AG04450 (cell line): ENCODE measurements around the gene SRP9. TPM values are rescaled to one million over a fixed set of nuclear protein-coding genes. Genes with fewer than 3 reads are reported as not detected.

ENCODE experiments used
- CTCF ChIA-PET: fragments of 300-600, 350-600 bp; formaldehyde crosslinking; extraction: SDS; loops from one replicate; lab custom pipeline; 2022; ENCODE audit warnings: antibody characterized with exemption, inconsistent platforms; lab: Charles Lee
- POLR2A ChIA-PET: fragments of 350-600 bp; formaldehyde crosslinking; extraction: SDS; loops from one replicate; lab custom pipeline; 2021; ENCODE audit warnings: antibody characterized with exemption, inconsistent platforms; lab: Yijun Ruan, JAX
- DNase-seq: peaks from one replicate; pipeline ENCODE4 v3.0.0-alpha.2; 2011; ENCODE audit warnings: low read depth, low spot score
- H3K27ac ChIP-seq: one replicate; pipeline ENCODE4 v1.5.1; 2012; ENCODE audit warnings: low read depth, low read length, control low read depth
- H3K27me3 ChIP-seq: one replicate; pipeline ENCODE4 v1.6.0; 2012; ENCODE audit warnings: low read length; ENCODE audit not compliant: control insufficient read depth, insufficient read depth
- H3K4me3 ChIP-seq: 2 replicates; pipeline ENCODE4 v1.5.1; 2011; ENCODE audit warnings: mild to moderate bottlenecking, low read depth, low read length, control low read depth
- H3K9me3 ChIP-seq: 2 replicates; pipeline ENCODE4 v1.5.1; 2012; ENCODE audit warnings: low read length; ENCODE audit not compliant: control insufficient read depth, insufficient read depth
- polyA plus RNA-seq: library from polyadenylated mRNA; depleted of rRNA; stranded (reverse); fragments of >200 nt; gene quantifications from 2 replicates; pipeline ENCODE4 v1.2.3, GENCODE V29; 2011
- TF ChIP-seq, protein P1 (sequence below): IDR thresholded peaks from 2 replicates; pipeline ENCODE4 v1.5.1; 2011; ENCODE audit warnings: low read depth, low read length, control low read depth, inconsistent platforms

Gene SRP9
- polyA plus RNA-seq, 1 experiment, result 527 TPM

DNA sequence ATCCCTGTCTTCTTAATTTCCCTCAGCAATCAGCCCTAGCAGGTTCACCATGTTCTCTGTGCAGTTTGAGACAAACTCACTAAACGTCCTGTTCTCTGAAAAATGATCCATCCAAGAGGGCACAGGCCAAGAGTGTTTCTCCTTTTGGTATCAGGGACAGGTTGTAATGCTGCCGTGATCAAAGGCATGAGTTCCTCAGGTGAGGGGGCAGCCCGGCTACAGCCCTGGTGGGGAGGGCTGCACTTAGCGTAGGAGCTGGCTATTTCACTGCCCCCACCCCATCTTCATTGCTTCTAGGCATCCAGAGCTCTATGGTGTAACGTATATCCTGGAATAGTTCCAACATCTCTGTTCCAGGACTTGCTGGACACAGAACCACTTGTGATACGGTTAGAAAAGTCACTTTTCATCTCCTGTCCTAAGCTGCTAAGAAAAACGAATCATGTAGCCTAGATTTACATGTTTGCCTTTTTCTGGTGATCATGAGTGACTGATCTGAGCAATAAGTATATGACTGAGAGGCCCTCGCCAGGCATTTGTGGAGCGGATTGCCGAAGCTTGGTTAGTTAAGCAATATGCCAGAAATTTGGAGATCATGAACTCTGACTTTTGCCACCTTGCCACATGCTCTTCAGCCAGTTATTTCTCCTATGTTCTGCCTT, 41.1 kb upstream of the SRP9 start:
- CTCF ChIA-PET, result interaction anchor here (1.0 to 1.3 kb wide), 4 partner anchors 14 to 255 kb away, joined by 3 read pairs; partner anchors contain the start of gene SRP9
- H3K27ac ChIP-seq, result peak overlapping the region; percentile 94
- no peaks in the 10 kb centered on the region for H3K27me3 ChIP-seq
- H3K4me3 ChIP-seq, result no peak overlapping the region
- no peaks in the 10 kb centered on the region for H3K9me3 ChIP-seq
- TF ChIP-seq, protein P1, sequence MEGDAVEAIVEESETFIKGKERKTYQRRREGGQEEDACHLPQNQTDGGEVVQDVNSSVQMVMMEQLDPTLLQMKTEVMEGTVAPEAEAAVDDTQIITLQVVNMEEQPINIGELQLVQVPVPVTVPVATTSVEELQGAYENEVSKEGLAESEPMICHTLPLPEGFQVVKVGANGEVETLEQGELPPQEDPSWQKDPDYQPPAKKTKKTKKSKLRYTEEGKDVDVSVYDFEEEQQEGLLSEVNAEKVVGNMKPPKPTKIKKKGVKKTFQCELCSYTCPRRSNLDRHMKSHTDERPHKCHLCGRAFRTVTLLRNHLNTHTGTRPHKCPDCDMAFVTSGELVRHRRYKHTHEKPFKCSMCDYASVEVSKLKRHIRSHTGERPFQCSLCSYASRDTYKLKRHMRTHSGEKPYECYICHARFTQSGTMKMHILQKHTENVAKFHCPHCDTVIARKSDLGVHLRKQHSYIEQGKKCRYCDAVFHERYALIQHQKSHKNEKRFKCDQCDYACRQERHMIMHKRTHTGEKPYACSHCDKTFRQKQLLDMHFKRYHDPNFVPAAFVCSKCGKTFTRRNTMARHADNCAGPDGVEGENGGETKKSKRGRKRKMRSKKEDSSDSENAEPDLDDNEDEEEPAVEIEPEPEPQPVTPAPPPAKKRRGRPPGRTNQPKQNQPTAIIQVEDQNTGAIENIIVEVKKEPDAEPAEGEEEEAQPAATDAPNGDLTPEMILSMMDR, result no peak
- no peak for DNase-seq
- POLR2A ChIA-PET, result interaction anchor here (0.6 to 2.0 kb wide), 8 partner anchors 10 to 254 kb away, joined by 3 to 8 read pairs (median 4); partner anchors contain the start of genes PYCR2 and SRP9

- TF ChIP-seq, protein P1, result no peak
- Histone ChIP-seq H3K4me3 (no peak overlapping the region), H3K27me3 (no peaks in the 10 kb centered on the region), H3K9me3 (no peaks in the 10 kb centered on the region), H3K27ac (no peak overlapping the region)
- DNase-seq, result no peak
- POLR2A ChIA-PET, result interaction anchor here (2.0 kb wide), 1 partner anchor 81 kb away, joined by 8 read pairs; no protein-coding TSS in a partner anchor
- CTCF ChIA-PET, result interaction anchor here (1.0 to 1.3 kb wide), 3 partner anchors 13 to 40 kb away, joined by 3 read pairs; partner anchors contain the start of gene SRP9
These were observed 40.5 kb upstream of the SRP9 start for GRCh38 chr1:225737161-225737560.

- H3K4me3 ChIP-seq, result no peak overlapping the region
- TF ChIP-seq, protein P1, result no peak
- H3K27me3 ChIP-seq, result no peaks in the 10 kb centered on the region
- POLR2A ChIA-PET, result no interaction called here
- H3K27ac ChIP-seq, result no peak overlapping the region
- no peak for DNase-seq
- CTCF ChIA-PET, result interaction anchor here (0.7 to 1.3 kb wide), 3 partner anchors 12 to 39 kb away, joined by 3 to 4 read pairs (median 3); partner anchors contain the start of gene SRP9
- no peaks in the 10 kb centered on the region for H3K9me3 ChIP-seq
These were observed 39.8 kb upstream of the SRP9 start for GRCh38 chr1:225737866-225738265.

DNA sequence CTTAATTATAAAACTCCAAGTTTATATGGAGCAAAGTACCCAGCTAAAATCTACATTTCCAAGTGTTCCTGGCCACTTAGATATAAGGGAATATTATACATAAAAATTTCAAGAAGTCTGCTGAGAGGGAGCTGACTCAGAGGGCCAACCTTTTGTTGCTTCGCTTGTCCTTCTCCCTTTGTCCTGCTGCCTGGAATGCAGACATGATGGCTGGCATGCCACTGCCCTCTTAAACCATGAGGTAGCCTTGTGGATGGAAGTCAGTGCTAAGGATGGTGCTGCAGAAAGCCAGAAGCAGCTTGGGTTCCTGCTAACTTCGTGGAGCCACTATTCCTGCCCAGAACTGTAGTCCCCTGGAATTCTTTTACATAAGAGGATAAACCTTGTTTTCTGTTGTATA, 38.9 kb upstream of the SRP9 start:
- Histone ChIP-seq H3K4me3 (no peak overlapping the region), H3K27me3 (no peaks in the 10 kb centered on the region), H3K9me3 (no peaks in the 10 kb centered on the region), H3K27ac (no peak overlapping the region)
- CTCF ChIA-PET, result no interaction called here
- no peak for DNase-seq
- TF ChIP-seq, protein P1, result no peak
- POLR2A ChIA-PET, result no interaction called here

GRCh38 chr1:225739542-225740107, 38.0 kb upstream of the SRP9 start:
- DNase-seq, result no peak
- TF ChIP-seq, protein P1, result no peak
- H3K27me3 ChIP-seq, result no peaks in the 10 kb centered on the region
- CTCF ChIA-PET, result no interaction called here
- H3K27ac ChIP-seq, result no peak overlapping the region
- H3K9me3 ChIP-seq, result no peaks in the 10 kb centered on the region
- POLR2A ChIA-PET, result interaction anchor here (0.9 kb wide), 1 partner anchor 84 kb away, joined by 6 read pairs; no protein-coding TSS in a partner anchor
- H3K4me3 ChIP-seq, result no peak overlapping the region
